ENCODE measurements around the gene CPXM2.

The CPXM2 gene

GRCh38 chr10:123878666-123879303 lies 12.8 kb downstream of the CPXM2 start:
- DNase-seq (ENCODE audit: low read depth in 4 of 4, low spot score in 1 of 4) = no peak

GRCh38 chr10:123870260-123870659 lies 21.3 kb downstream of the CPXM2 start:
- DNase-seq (ENCODE audit: low read depth in 4 of 4, low spot score in 1 of 4) = no peak

- no peak for DNase-seq (ENCODE audit: low read depth in 4 of 4, low spot score in 1 of 4)
Observed at GRCh38 chr10:123869020-123869414, 22.6 kb downstream of the CPXM2 start.

GRCh38 chr10:123868038-123869019 lies 23.3 kb downstream of the CPXM2 start:
- DNase-seq (ENCODE audit: low read depth in 4 of 4, low spot score in 1 of 4) = no peak

- no peak for DNase-seq (ENCODE audit: low read depth in 4 of 4, low spot score in 1 of 4)
Observed at GRCh38 chr10:123865880-123866279, 25.7 kb downstream of the CPXM2 start.

GRCh38 chr10:123865350-123865749 lies 26.3 kb downstream of the CPXM2 start:
- no peak for DNase-seq (ENCODE audit: low read depth in 4 of 4, low spot score in 1 of 4)

GRCh38 chr10:123864923-123865322 lies 26.7 kb downstream of the CPXM2 start:
- DNase-seq (ENCODE audit: low read depth in 4 of 4, low spot score in 1 of 4) = no peak

GRCh38 chr10:123863721-123864482 lies 27.7 kb downstream of the CPXM2 start:
- DNase-seq (ENCODE audit: low read depth in 4 of 4, low spot score in 1 of 4) = no peak

- no peak for DNase-seq (ENCODE audit: low read depth in 4 of 4, low spot score in 1 of 4)
Observed at GRCh38 chr10:123863183-123863575, 28.4 kb downstream of the CPXM2 start.

- no peak for DNase-seq (ENCODE audit: low read depth in 4 of 4, low spot score in 1 of 4)
Observed at GRCh38 chr10:123862421-123863182, 29.0 kb downstream of the CPXM2 start.

- no peak for DNase-seq (ENCODE audit: low read depth in 4 of 4, low spot score in 1 of 4)
Observed at GRCh38 chr10:123860856-123861255, 30.8 kb downstream of the CPXM2 start.

- no peak for DNase-seq (ENCODE audit: low read depth in 4 of 4, low spot score in 1 of 4)
Observed at GRCh38 chr10:123860209-123860608, 31.4 kb downstream of the CPXM2 start.

GRCh38 chr10:123859653-123860050 lies 32.0 kb downstream of the CPXM2 start:
- DNase-seq (ENCODE audit: low read depth in 4 of 4, low spot score in 1 of 4) = no peak

GRCh38 chr10:123858907-123859652 lies 32.5 kb downstream of the CPXM2 start:
- DNase-seq (ENCODE audit: low read depth in 4 of 4, low spot score in 1 of 4) = no peak

GRCh38 chr10:123858077-123858681 lies 33.4 kb downstream of the CPXM2 start:
- DNase-seq (ENCODE audit: low read depth in 4 of 4, low spot score in 1 of 4) = no peak

- no peak for DNase-seq (ENCODE audit: low read depth in 4 of 4, low spot score in 1 of 4)
Observed at GRCh38 chr10:123857616-123858015, 34.0 kb downstream of the CPXM2 start.

GRCh38 chr10:123855008-123855684 lies 36.5 kb downstream of the CPXM2 start:
- DNase-seq (ENCODE audit: low read depth in 4 of 4, low spot score in 1 of 4) = no peak

- DNase-seq (ENCODE audit: low read depth in 4 of 4, low spot score in 1 of 4) = no peak
Observed at GRCh38 chr10:123854498-123854897, 37.1 kb downstream of the CPXM2 start.

- no peak for DNase-seq (ENCODE audit: low read depth in 4 of 4, low spot score in 1 of 4)
Observed at GRCh38 chr10:123854003-123854402, 37.6 kb downstream of the CPXM2 start.

All from stimulated activated CD4-positive, alpha-beta T cell treated with anti-CD3 and anti-CD28 coated beads, Interleukin-1b, Interleukin-23, amount 100 ng/mL, for 24 hours (primary cell).